HG03135 (cell line): ENCODE data around the gene HOMER1.
"Not testable (repeated sequence)": the region's sequence is repeated elsewhere in the genome, so short reads cannot be mapped to it uniquely, and the experiment has no call there.

ENCODE experiments used
- ATAC-seq: cut with Tn5 transposase; IDR thresholded peaks from one replicate; pipeline ENCODE4 v1.9.1; 2021; ENCODE audit warnings: mild to moderate bottlenecking, moderate library complexity; ENCODE audit not compliant: unreplicated experiment

The HOMER1 gene

GRCh38 chr5:79518718-79519117 lies 4.8 kb upstream of the HOMER1 start:
- no peak for ATAC-seq

- ATAC-seq, result no peak
These were observed 3.7 kb upstream of the HOMER1 start for GRCh38 chr5:79517601-79518000.

- no peak for ATAC-seq
These were observed 3.1 kb upstream of the HOMER1 start for GRCh38 chr5:79516986-79517385.

GRCh38 chr5:79516331-79516730 lies 2.4 kb upstream of the HOMER1 start:
- ATAC-seq, result not testable (repeated sequence)

- peak; percentile 84 for ATAC-seq
These were observed 614 bp upstream of the HOMER1 start for GRCh38 chr5:79514391-79515105.

- ATAC-seq, result no peak
These were observed 628 bp downstream of the HOMER1 start for GRCh38 chr5:79513308-79513703.

- no peak for ATAC-seq
These were observed 1.2 kb downstream of the HOMER1 start for GRCh38 chr5:79512471-79513307.

GRCh38 chr5:79512049-79512448 lies 1.9 kb downstream of the HOMER1 start:
- ATAC-seq, result no peak

GRCh38 chr5:79510638-79511037 lies 3.3 kb downstream of the HOMER1 start:
- no peak for ATAC-seq

GRCh38 chr5:79509244-79509885 lies 4.6 kb downstream of the HOMER1 start:
- no peak for ATAC-seq

- no peak for ATAC-seq
These were observed 5.1 kb downstream of the HOMER1 start for GRCh38 chr5:79508794-79509193.

GRCh38 chr5:79508354-79508753 lies 5.6 kb downstream of the HOMER1 start:
- ATAC-seq, result no peak

GRCh38 chr5:79507251-79508205 lies 6.4 kb downstream of the HOMER1 start:
- no peak for ATAC-seq

GRCh38 chr5:79505138-79505537 lies 8.8 kb downstream of the HOMER1 start:
- ATAC-seq, result no peak

GRCh38 chr5:79503794-79504495 lies 10.0 kb downstream of the HOMER1 start:
- no peak for ATAC-seq

- no peak for ATAC-seq
These were observed 14.2 kb downstream of the HOMER1 start for GRCh38 chr5:79499640-79500273.

GRCh38 chr5:79495311-79495710 lies 18.6 kb downstream of the HOMER1 start:
- ATAC-seq, result no peak

GRCh38 chr5:79493596-79494345 lies 20.2 kb downstream of the HOMER1 start:
- no peak for ATAC-seq
